A673 (cell line): ENCODE data around the gene TSHZ2. TPM values are rescaled to one million over a fixed set of nuclear protein-coding genes. Genes with fewer than 3 reads are reported as not detected.

Source experiments
- BruUV-seq: library from RNA; stranded (reverse); fragments of 400-500 nt; replicated peaks from 2 replicates; lab custom pipeline; 2021; lab: Mats Ljungman, UMichigan
- CTCF ChIA-PET: fragments of 300-600 bp; sonication (Branson Sonifier 250); formaldehyde crosslinking; loops from one replicate; lab custom pipeline; 2022; ENCODE audit warnings: antibody characterized with exemption; lab: Charles Lee
- POLR2A ChIA-PET: fragments of 300-600 bp; sonication (Branson Sonifier 250); formaldehyde crosslinking; loops from one replicate; lab custom pipeline; 2022; ENCODE audit warnings: antibody characterized with exemption; ENCODE audit not compliant: low non-redundant PET; lab: Charles Lee
- DNase-seq: peaks from one replicate; pipeline ENCODE4 v3.0.0-alpha.2; 2015; ENCODE audit warnings: low spot score
- H3K27ac ChIP-seq: fragments of 200-600 bp; sonication (generic); 2 replicates; pipeline ENCODE4 v1.5.1; 2016; ENCODE audit warnings: mixed run types, low read depth, mild to moderate bottlenecking, mixed read lengths, antibody characterized with exemption, low read length; ENCODE audit not compliant: poor library complexity, severe bottlenecking
- H3K27me3 ChIP-seq: fragments of 200-600 bp; sonication (generic); replicated peaks from 2 replicates; pipeline ENCODE4 v1.6.1; 2017; ENCODE audit warnings: mixed run types, low read depth, mild to moderate bottlenecking, mixed read lengths, antibody characterized with exemption, low read length; ENCODE audit not compliant: insufficient read depth, poor library complexity
- H3K36me3 ChIP-seq: fragments of 200-600 bp; sonication (generic); 2 replicates; pipeline ENCODE4 v1.6.1; 2016; ENCODE audit warnings: mixed run types, mild to moderate bottlenecking, mixed read lengths, antibody characterized with exemption, low read length; ENCODE audit not compliant: insufficient read depth, poor library complexity, severe bottlenecking
- H3K4me1 ChIP-seq: fragments of 200-600 bp; sonication (generic); 2 replicates; pipeline ENCODE4 v1.6.1; 2017; ENCODE audit warnings: mixed run types, mild to moderate bottlenecking, mixed read lengths, antibody characterized with exemption, low read length; ENCODE audit not compliant: insufficient read depth, poor library complexity, severe bottlenecking
- H3K4me3 ChIP-seq: fragments of 200-600 bp; sonication (generic); 2 replicates; pipeline ENCODE4 v1.5.1; 2016; ENCODE audit warnings: low read depth, mixed run types, mild to moderate bottlenecking, mixed read lengths, low read length; ENCODE audit not compliant: poor library complexity, severe bottlenecking
- H3K9me3 ChIP-seq: fragments of 200-600 bp; sonication (generic); 2 replicates; pipeline ENCODE4 v1.6.1; 2016; ENCODE audit warnings: mixed run types, low read depth, mild to moderate bottlenecking, mixed read lengths, antibody characterized with exemption, low read length; ENCODE audit not compliant: poor library complexity, severe bottlenecking
- EZH2 ChIP-seq: fragments of 200-600 bp; sonication (generic); IDR thresholded peaks from 2 replicates; pipeline ENCODE4 v1.6.1; 2017; ENCODE audit warnings: borderline replicate concordance, low read depth, mild to moderate bottlenecking, mixed read lengths, antibody characterized with exemption, low read length; ENCODE audit not compliant: poor library complexity, severe bottlenecking
- intact Hi-C: fragments of 100-400 bp; cut with micrococcal nuclease; formaldehyde crosslinking; loops from one replicate; pipeline ENCODE4 v1.10.0; 2022; ENCODE audit not compliant: unreplicated experiment
- total RNA-seq: library from RNA; stranded (reverse); gene quantifications from 2 replicates; pipeline ENCODE4 v1.2.3, GENCODE V29; 2021
- TF ChIP-seq, protein P1 (sequence below): fragments of 300-800, 200-600 bp; sonication (generic); conservative IDR thresholded peaks from 2 replicates; pipeline ENCODE4 v1.5.1; 2017; ENCODE audit warnings: low read depth, mild to moderate bottlenecking, antibody characterized with exemption, low read length, moderate library complexity, mixed read lengths

The TSHZ2 gene
- total RNA-seq, 1 experiment from 2014 or later = 4.1 TPM

DNA sequence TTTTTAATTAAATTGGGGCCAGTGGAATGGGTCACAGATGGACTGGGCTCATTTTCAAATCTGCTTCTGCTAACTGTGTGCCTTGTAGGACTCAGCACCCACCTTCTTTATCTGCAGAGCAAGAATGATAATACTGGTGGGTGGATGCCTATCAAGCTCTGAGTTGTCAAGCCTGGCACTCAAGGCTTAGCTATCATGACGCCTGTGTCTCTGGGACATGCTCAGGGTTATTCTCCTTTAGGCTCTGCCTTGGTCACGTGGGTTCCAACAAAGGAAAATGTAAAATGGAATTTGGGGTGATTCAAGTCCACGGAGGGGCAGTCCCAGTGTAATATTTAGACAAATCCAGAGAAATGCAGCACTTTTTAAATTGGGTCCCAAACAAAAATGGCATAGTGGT lies 202.3 kb downstream of the TSHZ2 start:
- Histone ChIP-seq H3K4me3 (no peak overlapping the region), H3K27ac (no peak overlapping the region), H3K27me3 (no peaks in the 10 kb centered on the region), H3K9me3 (no peaks in the 10 kb centered on the region), H3K36me3 (no peaks in the 10 kb centered on the region), H3K4me1 (peaks cover 2% of the 10 kb centered on the region)
- POLR2A ChIA-PET = no interaction called here
- no TSS peak for BruUV-seq
- DNase-seq = no peak
- TF ChIP-seq EZH2 = no peak
- TF ChIP-seq, protein P1, sequence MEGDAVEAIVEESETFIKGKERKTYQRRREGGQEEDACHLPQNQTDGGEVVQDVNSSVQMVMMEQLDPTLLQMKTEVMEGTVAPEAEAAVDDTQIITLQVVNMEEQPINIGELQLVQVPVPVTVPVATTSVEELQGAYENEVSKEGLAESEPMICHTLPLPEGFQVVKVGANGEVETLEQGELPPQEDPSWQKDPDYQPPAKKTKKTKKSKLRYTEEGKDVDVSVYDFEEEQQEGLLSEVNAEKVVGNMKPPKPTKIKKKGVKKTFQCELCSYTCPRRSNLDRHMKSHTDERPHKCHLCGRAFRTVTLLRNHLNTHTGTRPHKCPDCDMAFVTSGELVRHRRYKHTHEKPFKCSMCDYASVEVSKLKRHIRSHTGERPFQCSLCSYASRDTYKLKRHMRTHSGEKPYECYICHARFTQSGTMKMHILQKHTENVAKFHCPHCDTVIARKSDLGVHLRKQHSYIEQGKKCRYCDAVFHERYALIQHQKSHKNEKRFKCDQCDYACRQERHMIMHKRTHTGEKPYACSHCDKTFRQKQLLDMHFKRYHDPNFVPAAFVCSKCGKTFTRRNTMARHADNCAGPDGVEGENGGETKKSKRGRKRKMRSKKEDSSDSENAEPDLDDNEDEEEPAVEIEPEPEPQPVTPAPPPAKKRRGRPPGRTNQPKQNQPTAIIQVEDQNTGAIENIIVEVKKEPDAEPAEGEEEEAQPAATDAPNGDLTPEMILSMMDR = no peak
- CTCF ChIA-PET = no interaction called here
- intact Hi-C loops = no loop called here

DNA sequence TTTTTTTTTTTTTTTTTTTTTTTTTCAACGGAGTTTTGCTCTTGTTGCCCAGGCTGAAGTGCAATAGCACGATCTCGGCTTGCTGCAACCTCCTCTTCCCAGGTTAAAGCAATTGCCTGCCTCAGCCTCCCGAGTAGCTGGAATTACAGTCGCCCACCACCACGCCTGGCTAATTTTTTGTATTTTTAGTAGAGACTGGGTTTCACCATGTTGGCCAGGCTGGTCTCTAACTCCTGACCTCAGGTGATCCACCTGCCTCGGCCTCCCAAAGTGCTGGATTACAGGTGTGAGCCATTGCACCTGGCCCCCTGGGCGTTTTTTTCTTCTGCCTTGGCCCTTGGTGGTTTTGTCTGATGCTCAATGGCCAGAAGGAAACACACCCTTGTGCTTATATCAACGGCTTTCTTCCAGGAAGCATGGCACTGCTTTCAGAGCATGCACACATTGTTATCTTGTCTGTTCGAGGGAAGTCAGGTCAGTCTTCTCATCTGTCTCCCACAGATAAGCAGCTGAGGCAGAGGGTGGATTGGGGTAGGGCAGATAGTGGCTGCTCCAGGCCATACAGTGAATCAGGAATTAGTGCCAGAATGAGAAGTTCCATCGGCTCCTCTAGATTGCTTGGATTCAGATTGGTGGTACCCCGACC lies 203.1 kb downstream of the TSHZ2 start:
- ChIA-PET CTCF (no interaction called here), POLR2A (no interaction called here)
- BruUV-seq = no TSS peak
- no peak for TF ChIP-seq EZH2
- TF ChIP-seq, protein P1 = no peak
- DNase-seq = no peak
- Histone ChIP-seq H3K4me1 (peaks cover 2% of the 10 kb centered on the region), H3K4me3 (no peak overlapping the region), H3K9me3 (no peaks in the 10 kb centered on the region), H3K36me3 (no peaks in the 10 kb centered on the region), H3K27me3 (no peaks in the 10 kb centered on the region), H3K27ac (no peak overlapping the region)
- intact Hi-C loops = no loop called here

DNA sequence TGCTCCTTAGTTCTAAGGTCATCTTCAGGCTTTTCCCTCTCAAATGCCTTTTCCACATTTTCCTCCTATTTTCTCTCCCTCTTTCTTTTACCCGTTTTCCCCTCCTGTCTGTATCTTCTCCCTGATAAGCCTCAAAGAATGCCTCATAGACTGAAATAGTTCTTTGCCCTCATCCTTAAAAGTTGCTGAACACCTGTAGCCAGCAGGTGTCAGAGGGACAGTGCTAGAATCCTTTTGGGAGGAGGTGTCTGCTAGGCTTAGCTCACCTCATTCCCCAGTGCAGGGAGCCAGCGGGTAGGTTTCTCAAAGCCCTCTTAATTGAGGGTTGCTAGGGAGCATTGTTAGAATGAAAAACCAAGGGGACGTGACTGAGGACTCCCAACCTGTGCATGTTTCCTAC lies 204.0 kb downstream of the TSHZ2 start:
- ChIA-PET CTCF (no interaction called here), POLR2A (no interaction called here)
- BruUV-seq = no TSS peak
- H3K9me3 ChIP-seq = no peaks in the 10 kb centered on the region
- no peak overlapping the region for H3K27ac ChIP-seq
- intact Hi-C loops = no loop called here
- no peaks in the 10 kb centered on the region for H3K36me3 ChIP-seq
- DNase-seq = no peak
- H3K27me3 ChIP-seq = no peaks in the 10 kb centered on the region
- no peak overlapping the region for H3K4me3 ChIP-seq
- no peak for TF ChIP-seq EZH2
- TF ChIP-seq, protein P1 = no peak
- H3K4me1 ChIP-seq = no peaks in the 10 kb centered on the region
